Osteoblast (primary cell): ENCODE data around the gene TEPSIN. TPM values are rescaled to one million over a fixed set of nuclear protein-coding genes. Genes with fewer than 3 reads are reported as not detected.

Source experiments
- DNase-seq: peaks from one replicate; pipeline ENCODE4 v3.0.0; 2011; ENCODE audit warnings: low spot score, mixed read lengths; ENCODE audit not compliant: insufficient read length; ENCODE audit errors: missing footprints
- H2AFZ ChIP-seq: 2 replicates; pipeline ENCODE4 v1.6.0; 2011; ENCODE audit warnings: mild to moderate bottlenecking, low read length
- H3K27ac ChIP-seq: 2 replicates; pipeline ENCODE4 v1.5.1; 2011; ENCODE audit warnings: mild to moderate bottlenecking, low read depth, low read length, moderate library complexity
- H3K27me3 ChIP-seq: 2 replicates; pipeline ENCODE4 v1.6.0; 2012; ENCODE audit warnings: mild to moderate bottlenecking, control low read depth, inconsistent platforms, low read length, moderate library complexity; ENCODE audit not compliant: insufficient read depth
- H3K36me3 ChIP-seq: 2 replicates; pipeline ENCODE4 v1.5.1; 2011; ENCODE audit warnings: mild to moderate bottlenecking, low read length, control low read depth, moderate library complexity; ENCODE audit not compliant: insufficient read depth
- H3K4me1 ChIP-seq: 2 replicates; pipeline ENCODE4 v1.5.1; 2011; ENCODE audit warnings: mild to moderate bottlenecking, low read length, control low read depth, moderate library complexity; ENCODE audit not compliant: insufficient read depth
- H3K4me2 ChIP-seq: 2 replicates; pipeline ENCODE4 v1.6.0; 2011; ENCODE audit warnings: mild to moderate bottlenecking, low read length; ENCODE audit not compliant: insufficient read depth
- H3K4me3 ChIP-seq: fragments of 200-600 bp; sonication (generic); 3 replicates; pipeline ENCODE4 v1.5.1; 2012; ENCODE audit warnings: mild to moderate bottlenecking, low read length, inconsistent platforms; ENCODE audit not compliant: insufficient read depth
- H3K79me2 ChIP-seq: 2 replicates; pipeline ENCODE4 v1.6.0; 2012; ENCODE audit warnings: mild to moderate bottlenecking, low read length, control low read depth, inconsistent platforms; ENCODE audit not compliant: insufficient read depth
- H3K9me3 ChIP-seq: 2 replicates; pipeline ENCODE4 v1.5.1; 2011; ENCODE audit warnings: low read depth, low read length, control low read depth
- H4K20me1 ChIP-seq: 2 replicates; pipeline ENCODE4 v1.6.0; 2012; ENCODE audit warnings: mild to moderate bottlenecking, low read length, control low read depth; ENCODE audit not compliant: insufficient read depth
- CTCF ChIP-seq: IDR thresholded peaks from 2 replicates; pipeline ENCODE4 v1.5.1; 2011; ENCODE audit warnings: mild to moderate bottlenecking, low read depth, low read length, moderate library complexity; ENCODE audit errors: extremely low read depth
- total RNA-seq: library from RNA; depleted of rRNA; stranded (reverse); fragments of >200 nt; gene quantifications from 2 replicates; pipeline ENCODE4 v1.2.3, GENCODE V29; 2012

Gene TEPSIN
- total RNA-seq, 1 donor = 16.6 TPM

- TF ChIP-seq CTCF = no peak
- H3K4me3 ChIP-seq = no peak overlapping the region
- H3K27me3 ChIP-seq = no peaks in the 10 kb centered on the region
- peaks cover 59% of the 10 kb centered on the region for H3K79me2 ChIP-seq
- H3K27ac ChIP-seq = no peak overlapping the region
- no peak for DNase-seq
- H3K36me3 ChIP-seq = peaks cover 8% of the 10 kb centered on the region
- no peak overlapping the region for H2AFZ ChIP-seq
- H3K9me3 ChIP-seq = no peaks in the 10 kb centered on the region
- peaks cover 16% of the 10 kb centered on the region for H3K4me1 ChIP-seq
- H3K4me2 ChIP-seq = no peak overlapping the region
- peaks cover 23% of the 10 kb centered on the region for H4K20me1 ChIP-seq
Observed at GRCh38 chr17:81235822-81236740, 2.8 kb downstream of the TEPSIN start.

- TF ChIP-seq CTCF = no peak
- Histone ChIP-seq H3K4me1 (peaks cover 11% of the 10 kb centered on the region), H3K9me3 (no peaks in the 10 kb centered on the region), H3K79me2 (peaks cover 50% of the 10 kb centered on the region), H2AFZ (no peak overlapping the region), H3K4me2 (no peak overlapping the region), H3K36me3 (peaks cover 6% of the 10 kb centered on the region), H4K20me1 (peaks cover 20% of the 10 kb centered on the region), H3K27me3 (no peaks in the 10 kb centered on the region), H3K4me3 (no peak overlapping the region), H3K27ac (no peak overlapping the region)
- no peak for DNase-seq
Observed at GRCh38 chr17:81234940-81235821, 3.7 kb downstream of the TEPSIN start.

- no peak for TF ChIP-seq CTCF
- no peak overlapping the region for H2AFZ ChIP-seq
- peaks cover 12% of the 10 kb centered on the region for H3K36me3 ChIP-seq
- H3K27ac ChIP-seq = no peak overlapping the region
- H3K9me3 ChIP-seq = no peaks in the 10 kb centered on the region
- H3K27me3 ChIP-seq = no peaks in the 10 kb centered on the region
- no peak overlapping the region for H3K4me3 ChIP-seq
- peaks cover 7% of the 10 kb centered on the region for H3K4me1 ChIP-seq
- DNase-seq = no peak
- peaks cover 17% of the 10 kb centered on the region for H4K20me1 ChIP-seq
- H3K79me2 ChIP-seq = peaks cover 43% of the 10 kb centered on the region
- H3K4me2 ChIP-seq = no peak overlapping the region
Observed at GRCh38 chr17:81234506-81234855, 4.4 kb downstream of the TEPSIN start.
